Neutrophil (primary cell): ENCODE data around the gene UBE2J2.
A peak's percentile ranks its signal among the peaks of the same experiment; 100 is the strongest.

Experiments
- H3K27ac ChIP-seq: fragments of 200-600 bp; sonication (generic); 2 replicates; pipeline ENCODE4 v1.5.1; 2016; ENCODE audit warnings: mild to moderate bottlenecking, moderate library complexity
- H3K27me3 ChIP-seq: fragments of 200-600 bp; sonication (generic); 2 replicates; pipeline ENCODE4 v1.6.0; 2016; ENCODE audit warnings: mild to moderate bottlenecking
- H3K36me3 ChIP-seq: fragments of 200-600 bp; sonication (generic); 2 replicates; pipeline ENCODE4 v1.5.1; 2017
- H3K4me1 ChIP-seq, 2 experiments: fragments of 200-600 bp in 1 of 2; sonication (generic) in 1 of 2; 1 replicate in 1 of 2; 2 replicates in 1 of 2; pipeline versions ENCODE4 v1.5.1 to v1.6.1; 2013 to 2016; ENCODE audit warnings: low read depth in 1 of 2, low read length in 1 of 2, mild to moderate bottlenecking in 1 of 2, moderate library complexity in 1 of 2; ENCODE audit not compliant: control insufficient read depth in 1 of 2, insufficient read depth in 1 of 2
- H3K4me3 ChIP-seq, 2 experiments: fragments of 200-600 bp in 1 of 2; sonication (generic) in 1 of 2; 1 replicate in 1 of 2; 2 replicates in 1 of 2; pipeline ENCODE4 v1.5.1; 2013 to 2016; ENCODE audit warnings: low read depth in 1 of 2, low read length in 1 of 2, mild to moderate bottlenecking in 1 of 2, moderate library complexity in 1 of 2
- H3K9me3 ChIP-seq: fragments of 200-600 bp; sonication (generic); 2 replicates; pipeline ENCODE4 v1.5.1; 2016
- CTCF ChIP-seq: fragments of 200-600 bp; sonication (generic); IDR thresholded peaks from 2 replicates; pipeline ENCODE4 v1.5.1; 2016; ENCODE audit warnings: antibody characterized with exemption

The UBE2J2 gene

GRCh38 chr1:1307261-1307922 lies 33.7 kb upstream of the UBE2J2 start:
- peaks cover 37 to 43% of the 10 kb centered on the region in 2 experiments for H3K4me1 ChIP-seq
- TF ChIP-seq CTCF, result no peak
- peak overlapping the region; percentile 99 for H3K27ac ChIP-seq
- no peaks in the 10 kb centered on the region for H3K9me3 ChIP-seq
- peaks cover 26% of the 10 kb centered on the region for H3K36me3 ChIP-seq
- H3K27me3 ChIP-seq, result peaks cover 4% of the 10 kb centered on the region
- peak overlapping the region; percentile 82 to 98 for H3K4me3 ChIP-seq

- Histone ChIP-seq H3K9me3 (no peaks in the 10 kb centered on the region), H3K4me3 (peak overlapping the region; percentile 82 to 98), H3K4me1 (peaks cover 37 to 43% of the 10 kb centered on the region in 2 experiments), H3K36me3 (peaks cover 20% of the 10 kb centered on the region), H3K27me3 (peaks cover 4% of the 10 kb centered on the region), H3K27ac (peak overlapping the region; percentile 99)
- no peak for TF ChIP-seq CTCF
These were observed 33.1 kb upstream of the UBE2J2 start for GRCh38 chr1:1306661-1307260.

GRCh38 chr1:1306070-1306660 lies 32.5 kb upstream of the UBE2J2 start:
- H3K4me3 ChIP-seq, result no peak overlapping the region
- peaks cover 14% of the 10 kb centered on the region for H3K36me3 ChIP-seq
- H3K27ac ChIP-seq, result no peak overlapping the region
- H3K27me3 ChIP-seq, result peaks cover 4% of the 10 kb centered on the region
- no peak for TF ChIP-seq CTCF
- peaks cover 37 to 43% of the 10 kb centered on the region in 2 experiments for H3K4me1 ChIP-seq
- H3K9me3 ChIP-seq, result no peaks in the 10 kb centered on the region

- H3K4me1 ChIP-seq, result peaks cover 37 to 43% of the 10 kb centered on the region in 2 experiments
- peak overlapping the region in 1 of 2 experiments; percentile 10 for H3K4me3 ChIP-seq
- H3K36me3 ChIP-seq, result peaks cover 7% of the 10 kb centered on the region
- TF ChIP-seq CTCF, result no peak
- H3K27ac ChIP-seq, result peak overlapping the region; percentile 9
- H3K9me3 ChIP-seq, result no peaks in the 10 kb centered on the region
- peaks cover 4% of the 10 kb centered on the region for H3K27me3 ChIP-seq
These were observed 31.8 kb upstream of the UBE2J2 start for GRCh38 chr1:1305300-1306069.

GRCh38 chr1:1304331-1305299 lies 31.0 kb upstream of the UBE2J2 start:
- H3K27ac ChIP-seq, result peak overlapping the region; percentile 9

More at GRCh38 chr1:1304331-1305299, 31.0 kb upstream of the UBE2J2 start:
- Histone ChIP-seq H3K4me1 (peaks cover 36 to 42% of the 10 kb centered on the region in 2 experiments), H3K27me3 (peaks cover 2% of the 10 kb centered on the region), H3K9me3 (no peaks in the 10 kb centered on the region), H3K4me3 (no peak overlapping the region), H3K36me3 (no peaks in the 10 kb centered on the region)
- no peak for TF ChIP-seq CTCF
